Left forelimb (tissue), 1 donor: ENCODE data around the gene OPHN1.
"Not testable (repeated sequence)": the region's sequence is repeated elsewhere in the genome, so short reads cannot be mapped to it uniquely, and the experiment has no call there.

Experiments
- DNase-seq: peaks from one replicate; pipeline ENCODE4 v3.0.0-alpha.2; 2018; ENCODE audit warnings: low spot score

Gene OPHN1

GRCh38 chrX:68355629-68355920 lies 77.7 kb downstream of the OPHN1 start:
- no peak for DNase-seq

GRCh38 chrX:68354879-68355628 lies 78.2 kb downstream of the OPHN1 start:
- no peak for DNase-seq

DNA sequence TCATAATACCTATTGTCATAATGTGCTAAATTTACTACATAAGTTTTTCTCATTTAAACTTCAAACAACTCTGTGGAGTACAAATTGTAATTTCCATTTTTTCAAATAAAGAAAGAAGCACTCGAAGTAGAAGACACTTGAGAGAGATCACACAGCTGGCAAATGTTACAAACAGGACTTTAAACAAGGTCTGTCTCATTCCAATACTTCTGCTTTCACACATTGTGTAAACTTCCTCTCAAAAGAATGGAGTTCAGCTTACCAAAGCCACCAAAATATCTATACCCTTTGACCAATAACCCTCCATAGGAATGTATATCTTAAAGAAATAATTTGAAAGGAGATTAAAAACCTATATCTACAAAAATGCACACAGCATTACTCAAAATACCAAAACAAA lies 88.3 kb downstream of the OPHN1 start:
- DNase-seq, result no peak

GRCh38 chrX:68343551-68343950 lies 89.7 kb downstream of the OPHN1 start:
- DNase-seq, result no peak

GRCh38 chrX:68332201-68332731 lies 101.0 kb downstream of the OPHN1 start:
- DNase-seq, result no peak

GRCh38 chrX:68326841-68327240 lies 106.5 kb downstream of the OPHN1 start:
- DNase-seq, result not testable (repeated sequence)

DNA sequence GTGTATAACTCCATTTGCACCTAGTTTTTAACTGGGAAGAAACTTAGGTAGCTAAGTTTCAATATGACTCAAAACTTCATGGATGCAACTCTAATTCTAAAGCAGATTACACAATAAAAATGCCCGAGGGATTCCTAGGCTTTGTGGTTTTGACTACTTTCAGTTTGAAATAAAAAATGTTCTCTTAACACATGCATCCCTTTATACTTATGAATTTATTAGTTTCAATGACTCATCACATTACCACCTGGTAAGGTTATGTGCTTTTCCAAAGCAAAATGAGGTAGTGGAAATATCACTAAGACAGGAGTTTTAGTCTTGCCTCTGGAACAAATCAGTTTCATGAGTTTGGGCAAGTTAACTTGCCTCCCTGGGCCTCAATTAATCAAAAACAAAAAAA lies 125.5 kb downstream of the OPHN1 start:
- DNase-seq, result no peak

DNA sequence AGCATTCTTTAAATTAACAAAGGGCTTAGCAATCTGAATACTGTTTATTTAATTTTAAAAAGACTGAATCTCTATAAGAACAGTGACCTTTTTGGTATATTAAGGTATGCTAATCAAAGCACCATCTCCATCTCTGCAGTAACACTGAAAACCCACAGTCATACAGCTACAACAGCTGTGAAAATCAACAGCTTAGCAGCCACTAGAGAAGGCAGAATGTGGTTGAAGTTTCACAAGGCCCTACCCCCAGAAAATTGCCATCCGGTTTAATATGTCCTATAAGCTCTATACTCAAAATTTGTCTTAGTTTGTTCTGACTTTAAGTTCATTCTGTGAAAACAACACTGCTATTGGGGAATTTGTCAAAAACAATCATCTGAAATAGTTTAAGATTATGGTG lies 128.7 kb downstream of the OPHN1 start:
- DNase-seq, result no peak

GRCh38 chrX:68299898-68300297 lies 133.4 kb downstream of the OPHN1 start:
- DNase-seq, result no peak

DNA sequence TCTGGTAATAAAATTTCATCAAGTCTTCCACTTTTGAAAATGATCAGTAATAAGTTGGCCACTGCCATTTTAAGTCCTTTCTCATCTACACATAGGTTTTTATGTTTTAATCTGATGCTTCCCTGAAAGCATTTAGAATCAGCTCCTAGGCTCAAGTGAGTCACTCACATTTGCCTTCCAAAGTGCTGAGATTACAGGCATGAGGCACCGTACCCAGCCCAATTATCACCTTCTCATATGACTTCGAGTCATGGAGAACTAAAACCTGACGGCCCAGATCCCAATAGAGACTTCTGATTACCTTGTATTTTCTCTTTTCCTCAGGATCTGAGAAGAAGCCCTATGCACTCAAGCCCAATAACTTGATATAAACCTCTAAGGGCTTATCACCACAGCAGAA lies 140.8 kb downstream of the OPHN1 start:
- DNase-seq, result no peak

DNA sequence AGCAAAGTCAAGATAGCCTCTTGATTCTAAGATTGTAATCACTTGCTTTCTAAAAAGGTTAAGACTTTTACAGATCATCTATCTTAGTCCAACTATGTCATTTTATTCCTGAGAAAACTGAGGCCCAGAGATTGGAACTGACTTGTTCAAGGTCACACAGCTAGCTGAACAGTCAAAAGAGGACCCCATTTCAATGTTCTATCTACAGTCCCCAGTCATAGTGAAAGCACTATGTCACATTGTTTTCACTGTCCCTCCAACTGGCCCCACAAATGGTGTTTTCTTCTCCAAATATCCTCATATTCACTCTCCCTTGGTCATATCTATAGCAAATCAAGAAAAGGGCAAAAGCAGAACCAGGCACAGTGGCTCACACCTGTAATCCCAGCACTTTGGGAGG lies 145.2 kb downstream of the OPHN1 start:
- no peak for DNase-seq

- no peak for DNase-seq
These were observed 145.9 kb downstream of the OPHN1 start for GRCh38 chrX:68287419-68287818.

DNA sequence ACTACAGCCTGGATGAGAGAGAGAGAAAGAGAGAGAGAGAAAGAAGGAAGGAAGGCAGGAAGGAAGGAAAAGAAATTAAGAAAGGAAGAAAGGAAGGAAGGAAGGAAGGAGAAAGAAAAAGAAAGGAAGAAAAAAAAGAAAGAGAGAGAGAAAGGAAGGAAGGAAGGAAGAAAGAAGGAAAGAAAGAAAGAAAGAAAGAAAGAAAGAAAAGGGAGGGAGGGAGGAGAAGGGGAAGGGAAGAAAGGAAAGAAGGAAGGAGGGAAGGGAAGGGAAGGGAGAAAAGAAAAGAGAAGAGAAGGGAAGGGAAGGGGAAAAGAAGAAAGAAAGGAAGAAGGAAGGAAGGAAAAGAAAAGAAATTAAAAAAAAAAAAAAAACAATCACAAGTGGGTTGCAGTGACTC lies 146.3 kb downstream of the OPHN1 start:
- DNase-seq, result no peak

DNA sequence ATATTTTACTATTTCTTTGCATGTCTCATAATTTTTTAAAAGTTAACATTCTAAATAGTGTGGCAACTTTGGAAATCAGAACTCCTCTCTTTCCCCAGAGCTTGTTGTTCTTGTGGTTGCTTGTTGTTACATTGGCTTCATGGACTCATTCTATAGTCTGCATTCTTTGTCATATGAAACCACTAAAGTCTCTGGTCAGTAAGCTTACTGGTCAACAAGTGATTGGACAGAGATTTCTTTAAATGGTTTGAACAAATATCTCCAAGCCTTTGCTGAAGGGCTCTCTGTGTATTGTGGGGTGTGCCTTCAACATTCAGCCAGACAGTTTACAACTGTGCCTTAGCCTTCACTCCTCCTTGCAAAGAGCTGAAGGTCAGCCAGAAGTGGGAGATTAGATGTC lies 147.2 kb downstream of the OPHN1 start:
- no peak for DNase-seq

GRCh38 chrX:68284281-68284904 lies 148.9 kb downstream of the OPHN1 start:
- no peak for DNase-seq

DNA sequence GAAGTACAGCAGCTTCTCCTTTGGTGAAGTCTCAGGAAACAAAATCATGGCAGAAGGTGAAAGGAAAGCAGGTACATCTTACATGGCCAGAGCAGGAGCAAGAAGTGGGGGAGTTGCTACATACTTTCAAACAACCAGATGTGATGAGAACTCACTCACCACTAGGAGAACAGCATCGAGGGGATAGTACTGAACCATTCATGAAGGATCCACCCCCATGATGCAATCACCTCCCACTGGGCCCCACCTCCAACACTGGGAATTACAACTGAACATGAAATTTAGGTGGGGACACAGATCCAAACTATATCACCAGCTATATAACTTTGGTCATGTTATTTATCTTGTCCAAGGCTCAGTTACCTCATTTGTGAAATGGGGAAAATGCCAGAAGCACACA lies 159.4 kb downstream of the OPHN1 start:
- DNase-seq, result no peak

DNA sequence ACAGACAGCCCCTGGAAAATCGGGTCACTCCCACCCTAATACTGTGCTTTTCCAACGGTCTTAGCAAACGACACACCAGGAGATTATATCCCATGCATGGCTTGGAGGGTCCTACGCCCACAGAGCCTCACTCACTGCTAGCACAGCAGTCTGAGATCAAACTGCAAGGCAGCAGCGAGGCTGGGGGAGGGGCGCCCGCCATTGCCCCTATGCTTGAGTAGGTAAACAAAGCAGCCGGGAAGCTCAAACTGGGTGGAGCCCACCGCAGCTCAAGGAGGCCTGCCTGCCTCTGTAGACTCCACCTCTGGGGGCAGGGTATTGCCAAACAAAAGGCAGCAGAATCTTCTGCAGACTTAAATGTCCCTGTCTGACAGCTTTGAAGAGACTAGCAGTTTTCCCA lies 168.5 kb downstream of the OPHN1 start:
- not testable (repeated sequence) for DNase-seq

DNA sequence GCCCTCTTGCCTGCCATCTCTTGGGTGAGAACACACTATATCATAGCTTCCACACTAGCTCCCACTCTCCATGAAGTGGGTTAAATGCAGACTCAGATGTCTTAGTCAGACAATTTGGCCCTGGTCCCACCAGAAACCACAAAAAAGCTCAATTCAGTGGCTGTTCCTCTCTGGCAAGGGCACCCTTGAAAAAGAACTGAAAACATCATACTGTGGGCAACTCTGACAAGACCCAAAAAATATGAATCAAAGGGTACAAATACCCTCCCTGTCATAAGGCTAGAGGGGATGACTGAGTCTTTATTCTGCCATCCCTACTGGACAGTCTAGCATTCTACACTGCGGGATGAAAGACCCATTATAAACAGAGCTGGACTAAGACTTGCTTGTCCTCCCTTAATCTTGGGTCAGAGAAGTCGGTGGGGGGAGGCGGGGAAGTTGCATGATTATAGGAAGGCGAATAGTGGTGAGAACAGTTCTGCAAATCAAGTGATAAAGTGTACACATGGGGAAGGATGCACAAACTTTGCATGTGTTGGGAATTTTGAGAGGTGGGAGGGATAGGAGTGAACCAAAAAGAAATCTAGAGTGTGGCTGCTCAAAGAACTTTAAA lies 172.1 kb downstream of the OPHN1 start:
- no peak for DNase-seq

DNA sequence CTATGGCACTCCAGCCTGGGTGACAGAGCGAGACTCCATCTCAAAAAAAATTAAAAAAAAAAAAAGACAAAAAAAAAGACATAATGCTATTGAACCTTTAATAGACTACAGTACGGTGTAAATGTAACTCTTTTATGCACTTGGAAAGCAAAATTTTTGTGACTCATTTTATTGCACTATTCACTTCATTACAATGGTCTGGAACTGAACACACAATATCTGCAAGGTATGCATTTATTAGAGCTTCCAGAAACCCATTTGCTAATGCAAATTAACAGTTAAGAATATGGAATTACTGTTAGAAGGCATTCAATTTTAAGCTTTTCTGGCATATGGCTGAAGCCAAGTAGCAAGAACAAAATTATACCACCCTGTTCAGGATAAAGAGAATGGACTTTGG lies 176.3 kb downstream of the OPHN1 start:
- DNase-seq, result no peak

DNA sequence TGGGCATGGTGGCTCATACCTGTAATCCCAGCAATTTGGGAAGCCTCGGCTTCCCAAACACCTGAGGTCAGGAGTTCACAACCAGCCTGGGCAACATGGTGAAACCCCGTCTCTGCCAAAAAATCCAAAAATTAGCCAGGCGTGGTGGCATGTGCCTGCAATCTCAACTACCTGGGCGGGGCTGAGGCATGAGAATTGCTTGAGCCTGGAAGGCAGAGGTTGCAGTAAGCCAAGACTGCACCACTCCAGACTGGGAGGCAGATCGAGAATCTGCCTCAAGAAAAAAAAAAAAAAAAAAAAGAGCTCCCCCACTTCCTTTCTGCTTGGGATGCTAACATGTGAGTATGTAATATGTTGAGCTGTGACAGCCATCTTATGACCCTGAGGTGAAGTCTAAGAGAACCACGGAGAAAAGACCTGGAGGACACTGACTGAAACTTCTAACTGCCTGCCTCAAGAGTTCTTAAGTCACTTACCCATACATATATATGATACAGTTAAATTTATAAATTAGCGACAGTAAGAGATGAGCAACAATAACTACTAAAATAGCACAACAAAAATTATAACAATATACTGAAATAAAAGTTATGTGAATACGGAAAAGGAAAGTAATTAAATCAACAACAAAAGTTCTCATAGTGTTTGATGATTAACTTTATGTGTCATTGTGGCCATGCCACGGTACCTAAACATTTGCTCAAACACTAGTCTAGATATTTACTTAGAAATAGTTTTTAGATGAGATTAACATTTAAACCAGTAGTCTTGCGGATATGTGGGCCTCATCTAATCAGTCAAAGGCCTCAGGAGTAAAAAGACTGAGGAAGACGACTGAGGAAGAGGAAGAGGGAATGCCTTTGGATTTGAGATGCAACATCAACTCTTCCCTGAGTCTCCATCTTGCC lies 178.3 kb downstream of the OPHN1 start:
- DNase-seq, result no peak

DNA sequence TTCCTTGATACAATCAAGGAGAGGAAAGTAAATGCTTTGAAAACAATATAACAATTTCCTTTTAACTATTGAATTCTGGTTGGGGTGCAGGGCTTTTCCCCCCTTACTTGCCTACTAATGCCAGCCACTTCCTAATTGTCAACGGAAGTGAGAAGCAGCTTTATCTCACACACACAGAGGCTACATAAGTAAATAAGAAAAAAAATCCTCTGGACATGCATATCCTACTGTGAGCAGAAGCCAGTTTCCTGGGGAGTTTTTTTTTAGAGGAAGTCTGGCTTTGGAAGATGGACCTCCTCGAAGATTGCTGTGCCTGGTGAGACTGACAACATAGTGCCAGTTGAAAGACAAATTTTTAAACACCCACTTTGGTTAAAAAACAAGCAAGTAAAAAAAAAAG lies 180.6 kb downstream of the OPHN1 start:
- no peak for DNase-seq

DNA sequence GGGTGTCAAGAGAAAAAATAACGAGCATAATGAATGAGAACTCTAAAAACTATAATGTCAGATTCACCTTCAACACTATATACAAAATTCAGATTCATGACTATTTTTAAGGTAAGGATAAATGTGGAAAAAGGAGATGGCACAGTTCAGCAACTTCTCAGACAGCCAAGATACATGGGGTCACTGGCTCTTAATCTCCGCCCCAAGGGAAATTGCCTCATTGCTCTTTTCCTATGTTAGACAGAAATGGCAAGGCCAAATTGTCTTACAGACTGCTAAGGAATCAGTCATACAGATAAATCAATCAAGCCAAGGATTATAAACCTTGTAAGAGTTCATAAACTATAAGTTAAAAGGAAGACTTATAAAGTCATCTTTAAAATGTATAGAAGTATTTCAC lies 183.4 kb downstream of the OPHN1 start:
- no peak for DNase-seq
